ENCODE measurements around the gene OTOA.
"Not testable (repeated sequence)": the region's sequence is repeated elsewhere in the genome, so short reads cannot be mapped to it uniquely, and the experiment has no call there.

OTOA gene

DNA sequence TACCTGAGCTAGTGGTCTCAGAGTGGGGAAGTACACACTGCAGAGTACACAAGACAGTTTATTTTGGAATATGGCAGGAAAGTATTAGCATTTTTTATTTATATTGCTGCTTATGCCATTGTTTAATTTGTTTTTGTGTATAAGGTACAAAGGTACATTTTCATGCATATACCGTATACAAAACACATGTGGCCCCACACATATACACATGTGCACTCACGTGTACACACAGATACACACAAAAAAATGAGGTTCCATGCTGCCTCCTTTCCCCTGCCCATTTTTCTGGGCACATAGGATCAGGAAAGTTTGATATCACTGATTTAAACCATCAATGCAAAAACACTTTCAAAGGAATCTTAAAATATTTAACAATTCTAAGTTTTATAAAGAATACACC is 24.3 kb upstream of the OTOA start:
- DNase-seq = no peak

DNA sequence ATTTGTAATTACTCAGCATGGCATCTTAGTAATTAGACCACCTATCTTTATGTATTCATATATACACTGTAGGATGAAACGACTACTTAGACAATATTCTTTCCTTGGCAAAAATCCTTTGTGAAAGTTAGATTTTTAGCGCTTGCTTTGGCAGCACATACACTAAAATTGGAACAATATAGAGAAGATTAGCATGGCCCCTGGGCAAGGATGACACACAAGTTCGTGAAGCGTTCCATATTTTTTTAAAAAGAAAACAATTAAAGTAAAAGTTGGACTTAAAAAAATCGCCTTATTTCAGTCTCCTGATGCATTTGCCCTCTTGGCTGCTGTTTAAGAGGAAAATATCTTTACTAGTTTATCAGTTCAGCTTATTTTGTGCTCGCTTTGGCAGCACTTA is 21.9 kb upstream of the OTOA start:
- DNase-seq = no peak

DNA sequence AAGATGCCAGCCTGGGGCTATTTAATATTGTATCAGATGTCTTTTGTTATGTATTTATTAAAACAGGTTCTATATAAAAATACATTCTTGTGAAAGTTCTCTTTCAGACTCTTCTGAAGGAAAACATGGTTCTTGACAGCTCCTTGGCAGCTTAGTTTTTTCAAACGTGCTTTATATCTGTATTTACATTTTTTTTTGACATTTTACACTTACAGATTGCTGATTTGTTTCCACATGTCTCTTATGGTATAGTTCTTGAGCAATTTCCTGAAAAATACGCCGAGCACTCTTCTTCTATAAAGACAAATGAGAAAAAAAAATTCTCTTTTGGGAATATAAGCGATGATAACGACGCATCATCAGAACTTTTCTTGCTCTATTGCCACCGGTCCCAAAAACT is 20.9 kb upstream of the OTOA start:
- no peak for DNase-seq

DNA sequence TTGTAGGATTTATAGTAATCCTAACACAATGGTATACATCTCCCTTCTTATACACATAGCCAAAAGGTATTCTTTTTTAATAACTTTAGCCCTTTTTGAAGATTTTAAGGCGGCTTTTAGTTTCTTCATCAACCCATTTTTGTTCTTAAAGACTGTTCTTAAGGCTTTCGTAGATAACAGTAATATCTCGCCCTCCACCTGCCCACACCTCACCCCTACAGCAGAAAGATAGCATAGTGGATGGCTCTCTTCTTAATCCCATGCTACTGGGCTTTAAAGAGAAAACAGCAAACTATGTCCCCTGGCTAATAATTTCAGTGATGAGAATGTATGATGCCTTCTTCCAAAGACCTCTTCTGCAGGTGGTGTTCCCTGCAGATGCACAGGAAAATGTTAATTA is 20.0 kb upstream of the OTOA start:
- no peak for DNase-seq

DNA sequence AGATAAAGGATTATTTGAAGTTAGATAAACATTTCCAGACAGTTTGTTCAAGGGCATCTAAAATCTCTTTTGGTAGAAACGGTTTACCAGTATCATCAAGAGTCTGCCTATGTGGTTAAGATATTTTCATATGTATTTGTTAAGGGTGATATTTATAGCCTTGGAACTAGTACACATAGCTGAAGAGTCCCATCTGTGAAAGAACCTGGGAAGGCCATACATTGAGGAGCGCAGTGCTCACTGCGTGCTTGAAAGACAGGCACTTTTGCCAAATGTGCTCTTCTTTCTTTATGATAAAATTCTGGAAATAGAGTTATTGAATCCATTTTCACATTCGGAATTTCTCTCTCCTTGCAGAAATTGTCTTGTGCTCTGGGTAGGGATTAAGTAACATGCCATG is 19.1 kb upstream of the OTOA start:
- no peak for DNase-seq

DNA sequence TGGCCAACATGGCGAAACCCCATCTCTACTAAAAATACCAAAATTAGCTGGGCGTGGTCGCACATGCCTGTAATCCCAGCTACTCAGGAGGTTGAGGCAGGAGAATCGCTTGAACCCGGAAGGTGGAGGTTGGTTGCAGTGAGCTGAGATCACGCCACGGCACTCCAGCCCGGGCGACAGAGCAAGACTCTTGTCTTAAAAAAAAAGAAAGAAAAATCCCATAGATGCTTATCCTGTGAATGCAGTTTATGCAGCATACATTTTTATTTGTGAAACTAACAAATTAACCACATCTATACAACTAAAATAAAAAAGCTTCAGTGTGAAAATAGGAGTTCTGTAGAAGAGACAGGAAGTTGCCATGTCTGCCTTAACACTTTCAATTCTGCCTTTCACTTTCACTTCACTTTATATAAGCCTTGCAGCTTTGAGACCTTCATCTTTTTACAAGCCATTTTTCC is 18.5 kb upstream of the OTOA start:
- no peak for DNase-seq

DNA sequence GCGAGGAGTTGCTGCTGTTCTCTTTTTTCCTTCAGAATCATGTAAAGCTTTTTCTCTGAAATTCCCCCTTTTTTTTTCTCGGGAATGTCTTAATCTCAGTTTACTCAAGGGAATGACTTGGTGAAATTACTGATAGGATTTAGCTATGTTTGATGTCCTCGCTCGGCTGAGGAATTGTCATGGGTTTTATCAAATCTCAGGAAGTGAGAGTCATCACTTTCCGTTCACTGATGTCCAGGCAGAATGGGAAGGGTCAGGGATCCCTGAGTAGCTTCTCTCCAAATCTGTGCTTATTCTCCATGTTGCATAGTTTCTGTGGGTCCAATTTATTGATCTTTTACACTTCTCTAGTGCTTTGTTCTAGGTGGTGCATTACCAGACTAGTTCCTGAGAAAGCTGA is 17.7 kb upstream of the OTOA start:
- no peak for DNase-seq

DNA sequence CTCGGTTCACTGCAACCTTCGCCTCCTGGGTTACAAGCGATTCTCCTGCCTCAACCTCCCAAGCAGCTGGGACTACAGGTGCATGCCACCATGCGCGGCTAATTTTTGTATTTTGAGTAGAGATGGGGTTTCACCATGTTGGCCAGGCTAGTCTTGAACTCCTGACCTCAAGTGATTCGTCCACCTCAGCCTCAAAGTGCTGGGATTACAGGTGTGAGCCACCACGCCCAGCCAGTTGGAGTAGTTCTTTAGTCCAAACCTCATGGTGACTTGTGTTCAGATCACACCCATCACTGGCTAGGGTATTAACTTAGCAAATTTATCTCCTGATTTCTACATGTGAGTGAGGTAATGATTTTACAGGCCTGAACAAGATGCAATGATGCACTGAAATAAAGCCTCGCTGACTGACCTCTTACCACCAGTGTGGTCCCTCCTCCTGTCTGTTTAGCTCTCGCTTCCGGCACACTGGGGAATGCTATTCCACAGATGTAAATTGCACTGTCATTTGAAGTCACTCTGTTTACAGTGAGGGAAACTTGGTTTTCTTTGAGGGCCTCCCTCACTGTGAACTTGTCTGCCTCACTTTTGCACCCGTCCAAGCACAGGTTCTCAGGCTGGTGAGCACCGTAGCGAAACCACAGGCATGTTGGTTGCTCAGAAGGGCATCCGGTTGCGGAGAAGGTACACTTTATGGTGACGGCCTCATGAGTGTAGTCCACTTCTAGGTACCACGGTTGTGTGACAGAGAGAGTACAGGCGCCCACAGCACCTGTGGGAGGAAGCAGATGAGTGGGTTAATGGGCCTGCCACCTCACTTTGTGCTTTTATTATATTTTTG is 16.8 kb upstream of the OTOA start:
- no peak for DNase-seq

DNA sequence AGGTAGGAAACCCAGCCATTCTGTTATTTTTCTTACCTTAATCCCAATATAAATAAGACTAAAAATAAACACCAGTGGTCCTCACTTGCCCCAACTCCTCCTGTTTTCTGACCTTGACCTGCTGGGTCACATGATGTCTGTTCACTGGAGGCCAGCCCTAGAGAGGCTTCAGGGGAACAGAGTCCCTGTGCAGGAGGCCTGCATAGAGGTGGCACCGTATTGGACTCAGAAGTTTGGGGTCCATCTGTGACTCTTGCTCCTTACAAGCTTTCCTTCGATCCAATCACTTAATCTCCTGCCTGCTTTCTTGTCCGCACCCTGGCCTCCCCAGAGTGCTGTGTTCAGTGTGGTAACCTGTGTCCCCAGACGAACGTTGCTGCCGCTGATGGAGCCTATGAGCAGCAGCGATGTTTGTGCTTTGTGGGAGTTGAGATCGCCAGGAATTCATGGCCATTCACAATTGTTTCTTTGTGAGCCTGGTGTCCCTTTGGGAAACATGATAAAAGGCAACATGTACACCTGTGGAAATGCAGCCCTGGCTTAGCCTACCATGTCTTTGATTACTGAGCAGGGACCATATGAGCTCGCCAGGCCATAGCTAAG is 16.1 kb upstream of the OTOA start:
- DNase-seq = no peak

DNA sequence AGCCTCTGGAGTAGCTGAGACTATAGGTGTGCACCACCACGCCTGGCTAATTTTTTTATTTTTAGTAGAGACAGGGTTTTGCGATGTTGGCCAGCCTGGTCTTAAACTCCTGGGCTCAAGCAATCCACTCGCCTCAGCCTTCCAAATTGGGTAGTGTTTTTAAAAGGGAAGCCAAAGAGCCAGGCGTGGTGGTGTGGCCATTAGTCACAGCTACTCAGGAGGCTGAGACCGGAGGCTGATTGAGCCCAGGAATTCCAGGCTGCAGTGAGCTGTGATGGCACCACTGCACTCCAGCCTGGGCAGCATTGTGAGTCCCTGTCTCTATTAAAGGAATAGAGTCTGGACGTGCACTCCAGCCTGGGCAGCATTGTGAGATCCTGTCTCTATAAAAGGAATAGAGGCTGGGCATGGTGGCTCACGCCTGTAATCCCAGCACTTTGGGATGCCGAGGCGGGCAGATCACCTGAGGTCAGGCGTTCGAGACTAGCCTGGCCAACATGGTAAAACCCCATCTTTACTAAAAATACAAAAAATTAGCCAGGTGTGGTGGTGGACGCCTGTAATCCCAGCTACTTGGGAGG is 13.9 kb upstream of the OTOA start:
- DNase-seq = not testable (repeated sequence)

DNA sequence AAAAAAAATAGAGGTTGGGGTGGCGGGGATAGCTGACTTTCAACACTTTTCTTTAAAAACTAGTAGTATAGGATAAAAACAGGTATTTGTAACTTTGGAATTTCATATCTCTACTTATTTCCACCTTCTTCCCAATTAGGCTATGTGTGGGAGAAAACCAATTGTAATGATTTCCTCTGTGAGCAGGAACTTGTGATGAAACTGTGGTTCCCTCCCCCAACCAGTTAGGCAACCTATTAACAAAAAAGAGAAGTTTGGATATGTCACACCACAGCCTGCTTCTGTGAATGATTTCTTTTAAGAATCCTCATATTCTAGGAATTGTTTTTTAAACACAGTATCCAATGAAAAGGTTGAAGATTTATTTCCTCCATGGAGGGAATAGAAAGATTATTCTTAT is 13.2 kb upstream of the OTOA start:
- peak in 2 of 51 donors; percentile 5 to 22 for DNase-seq

DNA sequence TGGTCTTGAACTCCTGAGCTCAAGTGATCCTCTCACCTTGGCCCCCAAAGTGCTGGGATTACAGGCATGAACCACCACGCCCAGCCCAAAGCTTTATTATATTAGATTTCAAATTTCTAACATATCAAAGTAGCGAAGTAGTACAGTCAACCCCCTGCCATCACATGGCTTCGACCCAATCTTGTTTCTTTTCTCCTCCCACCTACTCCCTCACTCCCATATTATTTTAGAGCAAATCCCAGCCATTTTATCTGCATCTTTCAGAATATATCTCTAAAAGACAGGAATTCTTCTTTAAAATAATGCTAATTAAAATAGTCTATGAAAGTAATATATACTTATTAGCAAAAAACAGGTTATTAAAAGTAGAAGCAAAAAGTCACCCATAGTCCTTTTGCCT is 12.3 kb upstream of the OTOA start:
- DNase-seq = no peak

DNA sequence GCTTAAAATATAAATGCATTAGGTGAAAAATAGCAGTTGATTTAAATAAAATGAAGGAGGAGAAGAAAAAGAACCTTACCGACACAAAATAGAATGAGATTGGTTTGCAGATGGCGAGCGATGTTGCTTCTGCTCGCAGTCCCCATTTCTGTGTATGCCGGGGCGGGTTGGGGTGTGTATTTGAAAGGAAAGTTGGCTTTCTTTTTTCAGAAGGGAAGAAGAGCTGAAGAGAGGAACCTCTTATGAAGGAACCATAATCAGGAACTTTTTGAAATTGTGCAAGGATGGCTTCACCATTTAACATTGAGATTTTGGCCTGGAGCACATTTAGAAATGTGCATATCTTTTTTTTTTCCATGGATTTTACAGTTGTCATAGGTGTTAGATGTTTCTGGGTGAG is 11.3 kb upstream of the OTOA start, which contains the start of gene IGSF6:
Gene IGSF6, minus strand, starts transcription at position 156 of the 400 bp plus-strand sequence. Its CDS starts 10 bp downstream, at position 146.
- DNase-seq = no peak

DNA sequence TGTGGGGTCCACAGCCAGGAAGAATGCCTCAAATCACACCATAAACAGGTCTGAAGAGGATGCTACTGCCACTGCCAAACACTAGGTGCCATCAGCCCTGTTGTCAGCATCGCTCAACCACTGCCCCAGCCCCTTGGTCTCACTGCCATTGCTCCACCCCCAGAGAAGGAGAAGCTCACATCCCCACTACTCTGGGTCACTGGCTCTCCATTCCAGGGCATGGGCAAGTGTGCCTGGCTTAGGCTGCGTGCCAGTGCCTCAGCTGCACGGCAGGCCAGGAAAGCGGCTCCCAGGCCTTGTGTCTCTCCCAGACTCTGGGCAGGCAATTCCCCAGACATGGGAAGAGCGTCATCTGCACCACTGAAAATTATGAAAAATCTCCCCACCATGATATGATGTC is 10.2 kb upstream of the OTOA start:
- no peak for DNase-seq

DNA sequence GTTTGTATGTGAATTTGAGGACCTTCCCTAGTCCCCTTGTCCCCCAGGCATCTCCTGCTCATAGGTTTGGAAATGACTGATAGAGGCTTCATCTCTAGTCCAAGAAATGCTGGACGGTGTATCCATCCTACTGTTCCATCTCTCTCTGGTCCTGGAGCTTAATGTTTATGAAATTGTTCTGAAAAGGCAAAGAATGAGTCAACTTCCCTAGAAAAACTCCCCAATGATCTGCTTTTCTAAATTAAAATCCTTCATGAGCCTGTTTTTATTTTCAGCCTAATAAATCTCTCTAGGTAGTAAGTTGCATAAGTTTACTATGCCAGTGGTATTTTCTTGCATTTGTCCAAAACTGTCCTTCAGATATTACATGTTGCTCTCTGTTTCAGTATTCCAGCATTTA is 9.3 kb upstream of the OTOA start:
- DNase-seq = no peak

DNA sequence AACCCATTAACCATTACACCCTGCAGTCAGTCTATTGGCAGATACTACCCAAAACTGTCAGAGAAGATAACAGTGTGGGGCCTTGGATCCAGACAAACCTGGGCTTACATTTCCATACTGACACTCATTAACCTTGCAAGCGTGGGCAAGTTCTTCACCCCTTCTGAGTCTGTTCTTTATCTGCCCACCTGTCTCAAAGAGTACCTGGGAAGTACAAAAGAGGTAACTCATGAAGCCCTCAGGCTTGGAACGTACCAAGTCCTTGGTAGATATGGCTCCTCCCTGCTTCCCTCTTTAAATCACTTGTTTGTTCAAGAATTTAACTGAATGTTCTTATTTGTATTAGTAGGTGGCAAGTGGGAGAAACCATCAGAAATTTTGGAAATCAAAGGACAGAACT is 8.9 kb upstream of the OTOA start:
- no peak for DNase-seq

DNA sequence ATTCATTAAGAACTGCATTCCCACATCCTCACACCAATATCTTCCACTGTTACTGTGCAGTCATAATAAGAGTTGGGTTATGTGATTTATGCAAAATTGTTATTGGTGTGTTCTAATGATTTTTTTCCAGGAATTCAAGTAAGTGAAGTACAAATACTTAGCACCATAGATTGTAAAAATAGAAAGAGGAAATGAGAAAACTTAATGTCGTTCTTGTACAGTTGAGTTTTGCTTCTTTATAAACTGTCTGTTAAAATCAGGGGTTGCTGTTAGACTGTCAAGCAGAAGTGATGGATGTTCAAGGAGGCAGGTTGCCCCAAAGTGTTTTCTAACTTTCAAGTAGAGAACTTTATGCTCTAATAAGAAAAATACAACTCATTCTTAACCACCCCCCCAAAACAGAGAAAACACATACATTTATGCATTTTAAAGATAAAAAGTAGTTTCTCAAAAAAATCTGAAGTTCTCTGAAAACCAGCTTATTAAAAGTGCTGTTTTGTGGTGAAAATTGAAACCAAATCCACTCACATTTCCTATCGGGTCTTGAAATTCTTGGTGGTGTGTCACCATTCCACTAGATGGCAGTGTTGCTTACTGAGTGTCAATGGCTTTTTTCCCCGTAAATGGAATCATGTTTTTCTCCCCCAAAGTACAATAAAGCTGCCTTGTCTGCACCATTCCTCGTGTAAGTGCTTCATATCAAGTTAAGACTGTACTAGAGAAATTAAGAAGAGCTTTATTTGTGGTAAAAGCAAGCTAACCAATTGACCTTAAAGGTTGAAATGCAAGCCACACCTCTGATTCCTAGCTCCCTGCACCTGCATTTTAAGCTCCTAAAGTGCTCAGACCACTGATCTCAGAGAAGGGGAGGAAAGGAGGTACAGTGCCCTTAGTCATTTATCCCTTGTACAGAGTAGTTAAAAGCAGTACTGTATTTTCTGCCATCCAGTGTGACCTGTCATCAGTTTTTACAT is 6.7 kb upstream of the OTOA start:
- DNase-seq = peak in 10 of 51 donors; percentile 4 to 71 (median 16)

DNA sequence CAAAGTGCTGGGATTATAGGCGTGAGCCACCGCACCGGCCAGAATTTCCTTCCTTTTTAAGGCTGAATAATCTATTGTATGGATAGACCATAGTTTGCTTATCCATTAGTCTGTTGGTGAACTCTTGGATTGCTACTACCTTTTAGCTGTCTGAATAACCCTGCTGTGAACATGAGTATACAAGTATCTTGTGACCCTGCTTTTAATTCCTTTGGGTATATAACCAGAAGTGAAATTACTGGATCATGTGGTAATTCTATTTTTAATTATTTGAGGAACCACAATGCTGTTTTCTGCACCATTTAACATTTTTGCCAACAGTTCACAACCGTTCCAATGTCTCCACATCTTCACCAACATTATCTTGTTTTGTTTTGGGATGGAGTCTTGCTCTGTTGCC is 4.6 kb upstream of the OTOA start:
- DNase-seq = no peak

DNA sequence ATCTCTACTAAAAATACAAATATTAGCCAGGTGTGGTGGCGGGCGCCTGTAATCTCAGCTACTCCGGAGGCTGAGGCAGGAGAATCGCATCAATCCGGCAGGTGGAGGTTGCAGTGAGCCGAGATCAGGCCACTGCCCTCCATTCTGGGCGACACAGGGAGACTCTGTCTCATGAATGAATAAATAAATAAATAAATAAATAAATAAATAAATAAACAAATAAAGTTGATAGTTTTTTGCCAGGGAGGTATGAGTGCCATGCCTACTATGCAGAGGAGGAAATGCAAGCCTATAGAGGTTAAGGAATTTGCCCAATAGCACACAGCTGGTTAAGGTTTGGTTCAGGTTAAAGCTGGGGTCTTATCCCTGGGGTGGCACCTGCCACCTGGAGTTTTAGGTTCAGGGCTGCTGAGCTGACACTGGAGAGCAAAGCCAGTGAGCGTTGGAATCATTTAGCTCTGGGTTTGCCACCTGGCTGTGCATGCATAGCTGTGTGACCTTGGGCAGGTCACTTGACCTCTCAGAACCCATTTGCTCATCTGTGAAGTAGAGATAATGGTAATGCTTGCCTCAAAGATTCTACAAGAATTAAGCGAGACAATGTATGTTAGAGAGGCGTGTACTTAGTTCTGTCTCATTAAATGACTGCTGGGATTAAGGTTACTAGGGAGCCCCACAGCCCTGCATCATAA is 1.2 kb downstream of the OTOA start:
- no peak for DNase-seq

DNA sequence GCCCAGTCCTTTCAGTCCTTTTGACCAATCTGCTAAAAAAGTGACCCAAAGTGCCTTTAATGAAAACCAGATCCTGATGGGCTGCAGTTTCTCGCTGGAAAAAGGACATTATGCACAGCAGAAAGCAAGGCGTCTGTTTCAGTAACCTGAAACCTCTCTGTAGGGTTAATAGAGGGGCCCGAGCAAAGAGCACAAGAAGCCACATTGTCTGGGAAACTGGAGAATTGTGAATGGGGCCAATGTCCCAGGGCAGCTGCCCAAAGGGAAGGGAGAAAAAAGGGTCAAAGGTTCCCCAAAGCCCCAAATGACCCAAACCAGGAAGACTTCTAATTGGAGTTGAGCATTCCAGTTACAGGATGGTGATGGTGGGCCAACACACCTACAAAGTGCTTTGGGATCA is 3.0 kb downstream of the OTOA start:
- DNase-seq = no peak

DNA sequence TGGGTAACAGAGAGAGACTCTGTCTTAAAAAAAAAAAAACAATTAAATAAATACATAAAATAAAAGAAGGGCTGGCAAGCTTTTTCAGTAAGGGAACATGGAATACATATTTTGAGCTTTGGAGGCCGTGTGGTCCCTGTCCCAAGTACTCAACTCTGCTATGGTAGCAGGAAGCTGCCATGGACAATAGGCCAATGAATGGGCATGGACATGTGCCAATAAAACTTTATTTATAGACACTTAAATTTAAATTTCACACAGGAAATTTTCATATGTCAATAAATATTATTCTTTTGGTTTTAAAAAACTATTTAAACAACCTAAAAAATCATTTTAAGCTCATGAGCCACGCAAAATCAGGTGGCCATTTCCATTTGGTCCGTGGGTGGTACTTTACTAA is 3.8 kb downstream of the OTOA start:
- no peak for DNase-seq

Measured in hypothalamus (tissue), 51 donors.